Heart left ventricle (tissue), 16 donors: Measurements from ENCODE around the gene DAZAP1. TPM values are rescaled to one million over a fixed set of nuclear protein-coding genes. Genes with fewer than 3 reads are reported as not detected.
A peak's percentile ranks its signal among the peaks of the same experiment; 100 is the strongest.

Experiments
- ATAC-seq, 4 donors: fragments of 200-7000 bp; cut with Tn5 transposase; one replicate each; pipeline ENCODE4 v1.9.1; 2020 to 2022; ENCODE audit warnings: moderate library complexity in 4 of 4, mild to moderate bottlenecking in 3 of 4, moderate number of reproducible peaks in 1 of 4
- DNase-seq, 5 donors: peaks; one replicate each; pipeline ENCODE4 v3.0.0-alpha.2; 2020
- H3K27ac ChIP-seq, 12 donors: fragments of 200-600 bp; sonication (generic) in 4 of 12; one replicate each; pipeline versions ENCODE4 v1.5.0 to v1.8.0; 2016 to 2022; ENCODE audit warnings: mild to moderate bottlenecking in 2 of 12
- H3K27me3 ChIP-seq, 9 donors: fragments of 200-600 bp; sonication (generic) in 2 of 9; one replicate each; pipeline versions ENCODE4 v1.5.1 to v1.8.0; 2016 to 2022; ENCODE audit warnings: mild to moderate bottlenecking in 3 of 9
- H3K36me3 ChIP-seq, 9 donors: fragments of 200-600 bp; sonication (generic) in 2 of 9; one replicate each; pipeline versions ENCODE4 v1.5.0 to v1.8.0; 2018 to 2022; ENCODE audit warnings: mild to moderate bottlenecking in 2 of 9
- H3K4me1 ChIP-seq, 12 donors: fragments of 200-600 bp; sonication (generic) in 4 of 12; one replicate each; pipeline versions ENCODE4 v1.5.0 to v1.8.0; 2016 to 2022; ENCODE audit warnings: mild to moderate bottlenecking in 3 of 12
- H3K4me3 ChIP-seq, 12 donors: fragments of 200-600 bp; sonication (generic) in 4 of 12; one replicate each; pipeline versions ENCODE4 v1.5.0 to v1.8.0; 2017 to 2022; ENCODE audit warnings: mild to moderate bottlenecking in 9 of 12, moderate library complexity in 4 of 12
- H3K9me3 ChIP-seq, 12 donors: fragments of 200-600 bp; sonication (generic) in 4 of 12; one replicate each; pipeline versions ENCODE4 v1.5.0 to v1.8.0; 2016 to 2022; ENCODE audit warnings: mild to moderate bottlenecking in 1 of 12
- CTCF ChIP-seq, 12 donors: fragments of 200-600 bp; sonication (generic) in 4 of 12; IDR thresholded peaks; one replicate each; pipeline versions ENCODE4 v1.5.0 to v1.8.0; 2018 to 2022; ENCODE audit warnings: antibody characterized with exemption in 12 of 12, mild to moderate bottlenecking in 5 of 12
- POLR2A ChIP-seq, 2 donors: fragments of 450-650 bp; IDR thresholded peaks; one replicate each; pipeline ENCODE4 v1.6.1; 2017; ENCODE audit warnings: antibody characterized with exemption in 2 of 2, mild to moderate bottlenecking in 2 of 2, moderate library complexity in 2 of 2
- WGBS, 4 donors: extraction: QIAGEN DNeasy Blood & Tissue Kit in 2 of 4; methylation state at CpG; one replicate each; pipeline versions ENCODE4 v1.1.5 to v1.1.7; 2013 to 2018; 5-methylcytosine and 5-hydroxymethylcytosine counted together
- intact Hi-C, 10 donors: fragments of 100-400 bp; cut with DNase I; formaldehyde crosslinking; loops; one replicate each; pipeline versions ENCODE4 v1.11.1 to v1.14.2; 2022
- polyA plus RNA-seq, 2 donors: library from polyadenylated mRNA; stranded (reverse); fragments of 200-250 nt; gene quantifications; one replicate each; pipeline ENCODE4 v1.2.3, GENCODE V29; 2013
- total RNA-seq, 9 donors: library from RNA; depleted of rRNA in 2 of 9; stranded (reverse); fragments of >200 nt in 2 of 9; fragmentation: NEBNext Ultra II Directional in 3 of 9; extraction: Animal tissue kit (Norgen Biotek cat#: 25700) in 3 of 9; gene quantifications; one replicate each; pipeline versions ENCODE4 v1.1.0 to v1.2.4, GENCODE V29; 2016 to 2023
- donor health status: ischemic (EF 13 %, LVEDD 7.1; RV severe dilation, severe dysfunction).
- donor health status: healthy with polysubstance abuse.
- donor health status: DM: no; HTN: yes; CAD: no.
- donor health status: DM: no; HTN: no; CAD: no.
- donor health status: ischemic (EF 25% LVEDD 6.9; RV normal size, moderate dysfunction).
- donor health status: ischemic (EF 25% LVEDD 5.7; RV mildly dilated, moderate dysfunction).
- donor health status: healthy.
- donor health status: DM: yes; HTN: yes; CAD: no.
- donor health status: ischemic (EF 35%, LVEDD 5.7; RV mildly dilated, moderate dysfunction).
- donor health status: nonischemic (EF 11% LVEDD 7.7; RV severe dilation, severe dysfunction).
- donor health status: DM: yes; HTN: yes; CAD: no.
- donor health status: PGD.
- donor health status: ischemic (EF 29% LVEDD 5.4; RV normal size, mild dysfunction).
- donor health status: nonischemic (EF 23%, LVEDD 6.1; RV moderate dilation, normal function).

DAZAP1 gene
- total and polyA plus RNA-seq, 11 donors = 36.8 to 128 (median 78.5) TPM

- peak in 2 of 5 donors; percentile 17 to 59 for DNase-seq
- TF ChIP-seq POLR2A (IDR thresholded peaks at IDR 0.05) (no peak), CTCF (IDR thresholded peaks at IDR 0.05) (no peak)
- WGBS, 4 donors = 85 to 93% (median 89%) methylated on average over 18 to 26 of the region's 26 CpGs
These were observed 74.0 kb downstream of the DAZAP1 start for GRCh38 chr19:1481224-1481892.

GRCh38 chr19:1481893-1482360, 74.5 kb downstream of the DAZAP1 start:
- intact Hi-C loops = no loop called here
- Histone ChIP-seq H3K36me3 (peaks cover 0 to 8% (median 0%) of the 10 kb centered on the region in 9 donors), H3K27ac (no peak overlapping the region), H3K9me3 (no peaks in the 10 kb centered on the region), H3K27me3 (no peaks in the 10 kb centered on the region), H3K4me3 (no peak overlapping the region), H3K4me1 (peaks cover 0 to 24% (median 18%) of the 10 kb centered on the region in 12 donors)
- TF ChIP-seq CTCF (IDR thresholded peaks at IDR 0.05) (no peak), POLR2A (IDR thresholded peaks at IDR 0.05) (no peak)
- DNase-seq = peak in 1 of 5 donors; percentile 19
- no peak for ATAC-seq
- WGBS, 4 donors = 87 to 92% (median 91%) methylated on average over 29 to 36 of the region's 36 CpGs

More at GRCh38 chr19:1481224-1481892, 74.0 kb downstream of the DAZAP1 start:
- ATAC-seq = no peak
- H3K9me3 ChIP-seq = no peaks in the 10 kb centered on the region
- H3K27ac ChIP-seq = no peak overlapping the region
- H3K36me3 ChIP-seq = peaks cover 0 to 13% (median 0%) of the 10 kb centered on the region in 9 donors
- intact Hi-C loops = no loop called here
- peaks cover 0 to 24% (median 18%) of the 10 kb centered on the region in 12 donors for H3K4me1 ChIP-seq
- no peaks in the 10 kb centered on the region for H3K27me3 ChIP-seq
- H3K4me3 ChIP-seq = no peak overlapping the region

GRCh38 chr19:1482361-1483130, 75.2 kb downstream of the DAZAP1 start:
- intact Hi-C loops = no loop called here
- Histone ChIP-seq H3K27me3 (no peaks in the 10 kb centered on the region), H3K27ac (no peak overlapping the region), H3K9me3 (no peaks in the 10 kb centered on the region), H3K36me3 (peaks cover 0 to 2% (median 0%) of the 10 kb centered on the region in 9 donors), H3K4me3 (no peak overlapping the region), H3K4me1 (peaks cover 0 to 18% (median 17%) of the 10 kb centered on the region in 12 donors)
- TF ChIP-seq CTCF (IDR thresholded peaks at IDR 0.05) = no peak
- no peak for TF ChIP-seq POLR2A (IDR thresholded peaks at IDR 0.05)
- DNase-seq (peak in 2 of 5 donors; percentile 16 to 59), ATAC-seq (no peak)
- WGBS, 4 donors = 79 to 84% (median 80%) methylated on average over 28 to 37 of the region's 37 CpGs
